Islet of Langerhans (tissue), 1 donor: ENCODE measurements around the gene SLC6A8.
"Not testable (repeated sequence)": the region's sequence is repeated elsewhere in the genome, so short reads cannot be mapped to it uniquely, and the experiment has no call there.

Experiments
- FAIRE-seq: peaks from one replicate; lab custom pipeline; 2011; peaks lifted over from hg19 to GRCh38; lab: Jason Lieb, UNC

SLC6A8 gene

GRCh38 chrX:153708415-153708814 is 20.7 kb downstream of the SLC6A8 start:
- no peak for FAIRE-seq

GRCh38 chrX:153709726-153710674 is 22.3 kb downstream of the SLC6A8 start:
- FAIRE-seq = no peak

GRCh38 chrX:153714256-153714655 is 26.5 kb downstream of the SLC6A8 start:
- FAIRE-seq = no peak

GRCh38 chrX:153717445-153717844 is 29.7 kb downstream of the SLC6A8 start:
- no peak for FAIRE-seq

GRCh38 chrX:153719238-153719637 is 31.5 kb downstream of the SLC6A8 start:
- FAIRE-seq = no peak

GRCh38 chrX:153719701-153720100 is 32.0 kb downstream of the SLC6A8 start:
- no peak for FAIRE-seq

- no peak for FAIRE-seq
Measured at GRCh38 chrX:153722704-153723350, 35.1 kb downstream of the SLC6A8 start.

GRCh38 chrX:153723351-153724251 is 35.9 kb downstream of the SLC6A8 start:
- no peak for FAIRE-seq

GRCh38 chrX:153724252-153725038 is 36.7 kb downstream of the SLC6A8 start, which contains the start of the genes ABCD1 and BCAP31:
Gene ABCD1, plus strand, starts transcription at chrX:153724856. Its CDS starts 411 bp downstream, at chrX:153725267.
Gene BCAP31, minus strand, starts transcription at chrX:153724387. Its CDS starts 1,143 bp downstream, at chrX:153723244.
- FAIRE-seq = no peak

GRCh38 chrX:153725039-153725831 is 37.5 kb downstream of the SLC6A8 start:
- FAIRE-seq = no peak

- no peak for FAIRE-seq
Measured at GRCh38 chrX:153725832-153726285, 38.1 kb downstream of the SLC6A8 start.

- no peak for FAIRE-seq
Measured at GRCh38 chrX:153726286-153727122, 38.8 kb downstream of the SLC6A8 start.

- no peak for FAIRE-seq
Measured at GRCh38 chrX:153727123-153727931, 39.6 kb downstream of the SLC6A8 start.

- FAIRE-seq = no peak
Measured at GRCh38 chrX:153728095-153728494, 40.4 kb downstream of the SLC6A8 start.

- no peak for FAIRE-seq
Measured at GRCh38 chrX:153728951-153729631, 41.4 kb downstream of the SLC6A8 start.

GRCh38 chrX:153730115-153730514 is 42.4 kb downstream of the SLC6A8 start:
- FAIRE-seq = not testable (repeated sequence)

GRCh38 chrX:153731117-153731844 is 43.6 kb downstream of the SLC6A8 start:
- FAIRE-seq = no peak
